Neural progenitor cell (in vitro differentiated cells): ENCODE data around the gene CPNE8.

Source experiments
- CTCF ChIP-seq: fragments of 200-600 bp; sonication (generic); IDR thresholded peaks from 2 replicates; pipeline ENCODE4 v1.5.1; 2017; ENCODE audit warnings: antibody characterized with exemption, mild to moderate bottlenecking
- EZH2 ChIP-seq: fragments of 200-600 bp; sonication (generic); IDR thresholded peaks from 2 replicates; pipeline ENCODE4 v1.6.1; 2017; ENCODE audit warnings: antibody characterized with exemption, mild to moderate bottlenecking, moderate library complexity

- TF ChIP-seq CTCF, result no peak
- TF ChIP-seq EZH2, result no peak
These were observed 172.6 kb downstream of the CPNE8 start for GRCh38 chr12:38732761-38733160.
